ENCODE data around the gene XRN1. TPM values are rescaled to one million over a fixed set of nuclear protein-coding genes. Genes with fewer than 3 reads are reported as not detected.
"Not testable (repeated sequence)": the region's sequence is repeated elsewhere in the genome, so short reads cannot be mapped to it uniquely, and the experiment has no call there.

Gene XRN1
- total RNA-seq, 2 experiments from 2014 or later = 85.7 to 97.6 TPM

- intact Hi-C loops (cut with DNase I, micrococcal nuclease) = no loop called here
- DNase-seq (no peak), ATAC-seq (ENCODE audit: poor library complexity) (no peak)
- no peak overlapping the region for H3K27ac Mint-ChIP-seq
- no peaks in the 10 kb centered on the region for H3K9me3 ChIP-seq (ENCODE audit: control insufficient read depth in 1 of 2, insufficient read depth in 1 of 2, low read length in 2 of 2)
- H3K36me3 ChIP-seq (ENCODE audit: insufficient read depth, low read length) = peaks cover 94% of the 10 kb centered on the region
- TF ChIP-seq CTCF (IDR thresholded peaks at IDR 0.05) = no peak
- no peak overlapping the region for H3K4me3 Mint-ChIP-seq
- ChIA-PET CTCF (interaction anchor here (0.8 kb wide), 1 partner anchor 16 kb away, joined by 4 read pairs; no protein-coding TSS in a partner anchor), POLR2A (no interaction called here)
- no peaks in the 10 kb centered on the region for H3K27me3 ChIP-seq (ENCODE audit: control insufficient read depth in 1 of 2, insufficient read depth in 2 of 2, low read length in 2 of 2)
- H3K4me1 ChIP-seq (ENCODE audit: insufficient read depth, low read length) = no peaks in the 10 kb centered on the region
- no peak overlapping the region for H3K27ac ChIP-seq (ENCODE audit: low read depth in 1 of 2, low read length in 2 of 2)
- H3K4me1 Mint-ChIP-seq (ENCODE audit: low read depth) = no peaks in the 10 kb centered on the region
- no peaks in the 10 kb centered on the region for H3K27me3 Mint-ChIP-seq
- no peaks in the 10 kb centered on the region for H3K9me3 Mint-ChIP-seq
- peaks cover 84% of the 10 kb centered on the region for H3K36me3 Mint-ChIP-seq (ENCODE audit: low read depth)
- no peak overlapping the region for H3K4me3 ChIP-seq (ENCODE audit: low read length)
These were observed 30.5 kb downstream of the XRN1 start for GRCh38 chr3:142417302-142417701.

GRCh38 chr3:142400537-142400936 is 47.3 kb downstream of the XRN1 start:
- H3K27ac Mint-ChIP-seq; H3K4me1 Mint-ChIP-seq (ENCODE audit: low read depth); H3K9me3 Mint-ChIP-seq; intact Hi-C loops (cut with DNase I, micrococcal nuclease); H3K4me3 Mint-ChIP-seq; H3K27me3 Mint-ChIP-seq; ATAC-seq (ENCODE audit: poor library complexity); H3K9me3 ChIP-seq (ENCODE audit: control insufficient read depth in 1 of 2, insufficient read depth in 1 of 2, low read length in 2 of 2); H3K27me3 ChIP-seq (ENCODE audit: control insufficient read depth in 1 of 2, insufficient read depth in 2 of 2, low read length in 2 of 2); CTCF ChIA-PET; H3K27ac ChIP-seq (ENCODE audit: low read depth in 1 of 2, low read length in 2 of 2); POLR2A ChIA-PET; H3K4me3 ChIP-seq (ENCODE audit: low read length); DNase-seq; H3K4me1 ChIP-seq (ENCODE audit: insufficient read depth, low read length): not testable (repeated sequence)
- H3K36me3 Mint-ChIP-seq (ENCODE audit: low read depth) = peaks cover 76% of the 10 kb centered on the region
- peaks cover 89% of the 10 kb centered on the region for H3K36me3 ChIP-seq (ENCODE audit: insufficient read depth, low read length)

- Histone ChIP-seq H3K9me3 (ENCODE audit: control insufficient read depth in 1 of 2, insufficient read depth in 1 of 2, low read length in 2 of 2) (no peaks in the 10 kb centered on the region), H3K4me3 (ENCODE audit: low read length) (no peak overlapping the region), H3K36me3 (ENCODE audit: insufficient read depth, low read length) (peaks cover 77% of the 10 kb centered on the region), H3K4me1 (ENCODE audit: insufficient read depth, low read length) (no peaks in the 10 kb centered on the region), H3K27me3 (ENCODE audit: control insufficient read depth in 1 of 2, insufficient read depth in 2 of 2, low read length in 2 of 2) (no peaks in the 10 kb centered on the region), H3K27ac (ENCODE audit: low read depth in 1 of 2, low read length in 2 of 2) (no peak overlapping the region)
- Mint-ChIP-seq H3K9me3 (no peaks in the 10 kb centered on the region), H3K27me3 (no peaks in the 10 kb centered on the region), H3K4me1 (ENCODE audit: low read depth) (no peaks in the 10 kb centered on the region), H3K4me3 (no peak overlapping the region), H3K36me3 (ENCODE audit: low read depth) (peaks cover 48% of the 10 kb centered on the region), H3K27ac (no peak overlapping the region)
- DNase-seq = no peak
- CTCF ChIA-PET = interaction anchor here (0.6 kb wide), 1 partner anchor 1136 kb away, joined by 3 read pairs; no protein-coding TSS in a partner anchor
- intact Hi-C loops (cut with DNase I, micrococcal nuclease) = no loop called here
- POLR2A ChIA-PET = interaction anchor here (0.6 kb wide), 1 partner anchor 421 kb away, joined by 3 read pairs; no protein-coding TSS in a partner anchor
- TF ChIP-seq CTCF (IDR thresholded peaks at IDR 0.05) = no peak
- ATAC-seq (ENCODE audit: poor library complexity) = no peak
These were observed 52.8 kb downstream of the XRN1 start for GRCh38 chr3:142394921-142395622.

GRCh38 chr3:142385078-142385477 is 62.8 kb downstream of the XRN1 start:
- CTCF ChIA-PET = no interaction called here
- no peak for ATAC-seq (ENCODE audit: poor library complexity)
- H3K4me3 ChIP-seq (ENCODE audit: low read length) = no peak overlapping the region

More at GRCh38 chr3:142385078-142385477, 62.8 kb downstream of the XRN1 start:
- intact Hi-C loops (cut with DNase I, micrococcal nuclease) = no loop called here
- H3K9me3 Mint-ChIP-seq = no peaks in the 10 kb centered on the region
- H3K9me3 ChIP-seq (ENCODE audit: control insufficient read depth in 1 of 2, insufficient read depth in 1 of 2, low read length in 2 of 2) = no peaks in the 10 kb centered on the region
- no peaks in the 10 kb centered on the region for H3K27me3 ChIP-seq (ENCODE audit: control insufficient read depth in 1 of 2, insufficient read depth in 2 of 2, low read length in 2 of 2)
- H3K27ac ChIP-seq (ENCODE audit: low read depth in 1 of 2, low read length in 2 of 2) = no peak overlapping the region
- no peaks in the 10 kb centered on the region for H3K4me1 ChIP-seq (ENCODE audit: insufficient read depth, low read length)
- H3K4me1 Mint-ChIP-seq (ENCODE audit: low read depth) = no peaks in the 10 kb centered on the region
- TF ChIP-seq CTCF (IDR thresholded peaks at IDR 0.05) = no peak
- no peaks in the 10 kb centered on the region for H3K27me3 Mint-ChIP-seq
- peaks cover 91% of the 10 kb centered on the region for H3K36me3 Mint-ChIP-seq (ENCODE audit: low read depth)
- POLR2A ChIA-PET = no interaction called here
- no peak for DNase-seq
- H3K36me3 ChIP-seq (ENCODE audit: insufficient read depth, low read length) = peaks cover 71% of the 10 kb centered on the region
- no peak overlapping the region for H3K4me3 Mint-ChIP-seq
- no peak overlapping the region for H3K27ac Mint-ChIP-seq
